ENCODE measurements around the gene PRIM2. TPM values are rescaled to one million over a fixed set of nuclear protein-coding genes. Genes with fewer than 3 reads are reported as not detected.
"Not testable (repeated sequence)": the region's sequence is repeated elsewhere in the genome, so short reads cannot be mapped to it uniquely, and the experiment has no call there.

Gene PRIM2
- total RNA-seq, 1 donor from 2014 or later: 19.7 TPM

DNA sequence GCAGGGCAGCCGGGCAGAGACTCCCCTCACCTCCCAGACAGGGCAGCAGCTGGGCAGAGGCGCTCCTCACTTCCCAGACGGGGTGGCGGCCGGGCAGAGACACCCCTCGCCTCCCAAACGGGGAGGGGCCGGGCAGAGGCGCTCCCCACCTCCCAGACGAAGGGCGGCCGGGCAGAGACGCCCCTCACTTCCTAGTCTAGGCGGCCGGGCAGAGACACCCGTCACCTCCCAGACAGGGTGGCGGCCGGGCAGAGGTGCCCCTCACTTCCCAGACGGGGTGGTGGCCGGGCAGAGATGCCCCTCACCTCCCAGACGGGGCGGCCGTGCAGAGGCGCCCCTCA lies 6.6 kb upstream of the PRIM2 start:
- no peaks in the 10 kb centered on the region for H3K36me3 Mint-ChIP-seq (ENCODE audit: low read depth)
- POLR2A ChIA-PET: no interaction called here
- CTCF ChIA-PET: no interaction called here
- no peak for ATAC-seq (ENCODE audit: low read depth)
- DNase-seq: no peak
- H3K27me3 Mint-ChIP-seq: peaks cover 22% of the 10 kb centered on the region
- no peak overlapping the region for H3K4me3 Mint-ChIP-seq
- H3K9me3 Mint-ChIP-seq: no peaks in the 10 kb centered on the region
- no peaks in the 10 kb centered on the region for H3K4me1 Mint-ChIP-seq
- TF ChIP-seq CTCF (IDR thresholded peaks at IDR 0.05): no peak
- intact Hi-C loops (cut with micrococcal nuclease): no loop called here
- no peak overlapping the region for H3K27ac Mint-ChIP-seq

GRCh38 chr6:57311300-57312003 lies 6.0 kb upstream of the PRIM2 start:
- intact Hi-C loops (cut with micrococcal nuclease); DNase-seq; ATAC-seq (ENCODE audit: low read depth); H3K27ac Mint-ChIP-seq; CTCF ChIA-PET; H3K4me3 Mint-ChIP-seq; H3K4me1 Mint-ChIP-seq; H3K36me3 Mint-ChIP-seq (ENCODE audit: low read depth); H3K9me3 Mint-ChIP-seq; POLR2A ChIA-PET: not testable (repeated sequence)
- H3K27me3 Mint-ChIP-seq: peaks cover 17% of the 10 kb centered on the region

GRCh38 chr6:57312004-57312345 lies 5.5 kb upstream of the PRIM2 start:
- CTCF ChIA-PET: no interaction called here
- Mint-ChIP-seq H3K4me1 (peaks cover 2% of the 10 kb centered on the region), H3K9me3 (no peaks in the 10 kb centered on the region), H3K36me3 (ENCODE audit: low read depth) (no peaks in the 10 kb centered on the region), H3K27me3 (peaks cover 15% of the 10 kb centered on the region), H3K27ac (no peak overlapping the region), H3K4me3 (no peak overlapping the region)
- intact Hi-C loops (cut with micrococcal nuclease): no loop called here
- no peak for ATAC-seq (ENCODE audit: low read depth)
- TF ChIP-seq CTCF (IDR thresholded peaks at IDR 0.05): no peak
- DNase-seq: no peak
- POLR2A ChIA-PET: no interaction called here

GRCh38 chr6:57313009-57313408 lies 4.4 kb upstream of the PRIM2 start:
- Mint-ChIP-seq H3K27me3 (peaks cover 9% of the 10 kb centered on the region), H3K36me3 (ENCODE audit: low read depth) (peaks cover 6% of the 10 kb centered on the region), H3K9me3 (no peaks in the 10 kb centered on the region), H3K27ac (no peak overlapping the region), H3K4me3 (no peak overlapping the region), H3K4me1 (peaks cover 7% of the 10 kb centered on the region)
- CTCF ChIA-PET: interaction anchor here (4.7 kb wide), 1 partner anchor 410 kb away, joined by 112 read pairs; no protein-coding TSS in a partner anchor
- no peak for TF ChIP-seq CTCF (IDR thresholded peaks at IDR 0.05)
- no peak for ATAC-seq (ENCODE audit: low read depth)
- POLR2A ChIA-PET: no interaction called here
- DNase-seq: no peak
- intact Hi-C loops (cut with micrococcal nuclease): no loop called here

- Mint-ChIP-seq H3K4me1 (peaks cover 12% of the 10 kb centered on the region), H3K36me3 (ENCODE audit: low read depth) (peaks cover 6% of the 10 kb centered on the region), H3K4me3 (no peak overlapping the region), H3K27me3 (peaks cover 9% of the 10 kb centered on the region), H3K27ac (no peak overlapping the region), H3K9me3 (no peaks in the 10 kb centered on the region)
- no peak for TF ChIP-seq CTCF (IDR thresholded peaks at IDR 0.05)
- no peak for ATAC-seq (ENCODE audit: low read depth)
- intact Hi-C loops (cut with micrococcal nuclease): no loop called here
- CTCF ChIA-PET: interaction anchor here (1.1 to 4.7 kb wide), 3 partner anchors 10 to 411 kb away, joined by 3 to 112 read pairs (median 23); no protein-coding TSS in a partner anchor
- POLR2A ChIA-PET: no interaction called here
- DNase-seq: no peak
Measured at GRCh38 chr6:57313711-57314471, 3.5 kb upstream of the PRIM2 start.

Measured in activated B cell treated with CpG ODN at 0.5 μM for 24 hours (primary cell).